Thyroid gland (tissue), 4 donors: ENCODE measurements around the gene SKIC2.
"Not testable (repeated sequence)": the region's sequence is repeated elsewhere in the genome, so short reads cannot be mapped to it uniquely, and the experiment has no call there.

ENCODE experiments used
- POLR2A ChIP-seq, 2 donors: fragments of 450-650 bp; IDR thresholded peaks; one replicate each; pipeline ENCODE4 v1.6.1; 2017; ENCODE audit warnings: antibody characterized with exemption in 2 of 2, mild to moderate bottlenecking in 2 of 2, moderate library complexity in 1 of 2
- TF ChIP-seq, protein P1 (sequence below), 6 experiments: fragments of 200-600 bp in 3 of 6; fragments of 450-650 bp in 3 of 6; sonication (generic) in 3 of 6; IDR thresholded peaks; one replicate each; pipeline ENCODE4 v1.5.1; 2016 to 2019; ENCODE audit warnings: antibody characterized with exemption in 6 of 6, mild to moderate bottlenecking in 2 of 6, inconsistent platforms in 1 of 6, moderate library complexity in 1 of 6

- not testable (repeated sequence) for TF ChIP-seq POLR2A (IDR thresholded peaks at IDR 0.05)
- TF ChIP-seq, protein P1, sequence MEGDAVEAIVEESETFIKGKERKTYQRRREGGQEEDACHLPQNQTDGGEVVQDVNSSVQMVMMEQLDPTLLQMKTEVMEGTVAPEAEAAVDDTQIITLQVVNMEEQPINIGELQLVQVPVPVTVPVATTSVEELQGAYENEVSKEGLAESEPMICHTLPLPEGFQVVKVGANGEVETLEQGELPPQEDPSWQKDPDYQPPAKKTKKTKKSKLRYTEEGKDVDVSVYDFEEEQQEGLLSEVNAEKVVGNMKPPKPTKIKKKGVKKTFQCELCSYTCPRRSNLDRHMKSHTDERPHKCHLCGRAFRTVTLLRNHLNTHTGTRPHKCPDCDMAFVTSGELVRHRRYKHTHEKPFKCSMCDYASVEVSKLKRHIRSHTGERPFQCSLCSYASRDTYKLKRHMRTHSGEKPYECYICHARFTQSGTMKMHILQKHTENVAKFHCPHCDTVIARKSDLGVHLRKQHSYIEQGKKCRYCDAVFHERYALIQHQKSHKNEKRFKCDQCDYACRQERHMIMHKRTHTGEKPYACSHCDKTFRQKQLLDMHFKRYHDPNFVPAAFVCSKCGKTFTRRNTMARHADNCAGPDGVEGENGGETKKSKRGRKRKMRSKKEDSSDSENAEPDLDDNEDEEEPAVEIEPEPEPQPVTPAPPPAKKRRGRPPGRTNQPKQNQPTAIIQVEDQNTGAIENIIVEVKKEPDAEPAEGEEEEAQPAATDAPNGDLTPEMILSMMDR (IDR thresholded peaks at IDR 0.05), result not testable (repeated sequence)
Observed at GRCh38 chr6:31996385-31996784, 37.4 kb downstream of the SKIC2 start.
